Activated CD4-positive, alpha-beta T cell treated with anti-CD3 and anti-CD28 coated beads, Interleukin-2, amount 50 U/mL, for 16 hours (primary cell): ENCODE measurements around the gene SFPQ.
"Not testable (repeated sequence)": the region's sequence is repeated elsewhere in the genome, so short reads cannot be mapped to it uniquely, and the experiment has no call there.

ENCODE experiments used
- DNase-seq: peaks from one replicate; pipeline ENCODE4 v3.0.0-alpha.2; 2020

Gene SFPQ

DNA sequence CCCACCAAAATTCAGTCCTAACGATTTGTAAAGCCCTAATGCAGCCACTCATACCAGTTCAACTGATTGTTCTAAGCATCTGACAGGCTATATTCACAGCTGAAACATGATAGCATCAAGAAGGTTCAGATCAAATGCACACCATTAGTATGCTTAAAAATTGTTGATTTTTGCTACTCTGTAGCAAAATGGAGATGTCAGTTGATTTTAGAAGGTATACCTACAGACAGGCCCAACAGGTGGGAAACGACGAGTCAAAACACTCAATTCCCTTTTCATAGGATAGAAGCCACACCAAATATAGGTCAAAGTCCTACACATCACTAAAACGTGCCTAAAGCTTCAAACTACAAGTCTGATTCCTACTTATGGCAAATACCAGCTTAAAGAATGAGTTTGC, 6.7 kb downstream of the SFPQ start:
- DNase-seq, result no peak

DNA sequence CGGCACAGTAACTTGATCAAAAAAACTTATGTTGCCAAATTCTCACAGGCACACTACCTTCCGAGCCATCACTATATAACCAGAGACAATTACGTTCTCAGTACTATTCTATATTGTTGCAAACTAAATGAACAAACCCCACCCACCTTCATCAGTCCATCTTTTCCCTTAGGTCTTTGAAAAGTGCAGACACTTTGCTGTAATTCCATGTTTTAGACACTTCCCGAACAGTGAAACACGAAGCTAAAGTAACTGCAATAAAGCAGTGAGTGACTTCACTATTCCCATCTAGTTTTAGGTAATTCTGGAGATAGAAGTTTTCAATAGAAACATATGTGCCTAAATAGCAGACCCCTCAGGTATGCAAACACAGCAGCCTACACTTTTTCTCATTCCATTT, 7.7 kb downstream of the SFPQ start:
- no peak for DNase-seq

DNA sequence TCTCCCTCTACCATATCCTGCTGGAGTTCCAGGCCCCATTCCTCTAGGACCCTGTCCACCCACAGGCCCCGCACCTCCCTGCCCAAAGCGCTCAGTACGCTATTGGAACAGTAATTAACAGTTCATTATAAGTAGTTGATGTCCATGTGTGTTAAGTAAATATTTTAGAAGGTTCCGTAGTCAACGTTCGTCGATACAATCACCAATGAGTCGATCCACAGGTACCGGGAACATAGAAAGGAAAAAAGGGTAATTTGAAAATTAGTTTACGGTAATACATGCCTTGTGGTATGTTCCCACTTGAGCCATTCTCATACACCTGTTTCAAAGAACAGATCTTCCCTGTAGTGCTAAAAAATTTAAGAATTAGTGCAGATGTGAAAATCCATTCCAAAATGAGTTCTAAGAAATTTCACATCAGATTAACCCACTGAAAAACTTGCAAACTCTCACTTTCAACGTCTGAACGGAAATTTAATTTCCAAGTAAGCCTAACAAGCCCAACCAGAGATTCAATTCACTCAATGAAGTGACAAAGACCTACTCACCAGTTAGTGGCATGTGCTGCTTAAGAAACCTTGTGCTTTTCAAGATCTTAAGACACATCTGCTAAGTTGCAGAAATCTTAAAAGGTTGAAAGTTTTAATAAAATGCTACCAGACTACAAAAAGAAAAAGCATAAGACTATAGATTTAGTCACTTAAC, 8.3 kb downstream of the SFPQ start:
- no peak for DNase-seq

DNA sequence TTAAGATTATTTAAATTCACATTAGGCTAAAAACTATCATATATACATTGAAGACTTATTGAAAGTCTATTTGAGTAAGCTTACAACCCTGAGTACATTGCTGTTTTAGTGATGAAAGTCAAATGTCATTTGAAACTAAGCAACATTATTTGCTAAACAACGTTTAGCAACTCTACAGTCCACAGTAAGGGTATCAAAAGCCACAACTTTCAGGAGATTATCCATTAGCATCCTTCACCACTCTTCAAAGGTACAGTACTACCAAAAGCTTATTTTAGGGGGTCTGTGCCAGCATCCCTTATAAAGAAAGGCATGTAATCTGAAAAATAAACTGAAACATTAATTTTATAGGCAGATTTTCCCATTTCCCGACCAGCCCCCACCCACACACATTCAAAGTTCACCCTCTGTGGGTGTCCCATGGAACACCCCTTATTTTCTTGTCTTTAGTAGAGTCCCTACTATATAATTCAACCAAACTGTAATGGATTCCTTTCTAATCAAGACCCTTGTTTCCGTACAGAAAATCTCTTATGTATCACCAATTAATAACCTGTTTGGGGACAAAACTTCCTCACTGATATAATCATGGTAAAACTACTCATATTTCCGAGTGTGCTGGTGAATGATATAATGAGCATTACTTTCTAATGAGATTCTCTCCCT, 11.0 kb downstream of the SFPQ start:
- DNase-seq, result no peak

DNA sequence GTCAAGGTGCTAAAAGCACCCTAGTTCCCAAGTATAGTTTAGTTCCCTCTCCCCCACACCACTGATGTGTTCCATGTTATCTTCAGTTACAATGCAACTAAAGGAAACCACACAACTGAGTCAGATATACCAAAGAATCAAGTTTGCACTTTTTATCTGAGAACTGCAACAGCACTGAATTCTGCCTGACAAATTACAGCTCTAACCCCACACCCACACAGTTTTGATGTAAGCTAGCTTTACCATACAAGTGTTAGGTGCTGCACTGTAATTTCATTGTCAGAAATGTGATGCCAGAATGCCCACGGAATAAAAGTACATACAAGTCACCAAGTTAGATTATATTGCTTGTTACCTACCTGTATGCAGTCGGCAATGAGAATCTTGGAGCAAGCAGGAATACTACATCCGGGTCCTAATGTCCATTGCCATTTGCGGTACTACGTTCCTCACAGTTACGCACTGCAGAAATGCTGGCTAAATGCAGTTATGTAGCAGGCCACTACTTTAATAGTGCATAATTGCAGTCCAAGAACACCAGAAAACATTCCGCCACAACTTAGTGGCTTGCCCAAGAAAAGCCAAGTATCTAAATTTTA, 12.1 kb downstream of the SFPQ start:
- DNase-seq, result no peak

DNA sequence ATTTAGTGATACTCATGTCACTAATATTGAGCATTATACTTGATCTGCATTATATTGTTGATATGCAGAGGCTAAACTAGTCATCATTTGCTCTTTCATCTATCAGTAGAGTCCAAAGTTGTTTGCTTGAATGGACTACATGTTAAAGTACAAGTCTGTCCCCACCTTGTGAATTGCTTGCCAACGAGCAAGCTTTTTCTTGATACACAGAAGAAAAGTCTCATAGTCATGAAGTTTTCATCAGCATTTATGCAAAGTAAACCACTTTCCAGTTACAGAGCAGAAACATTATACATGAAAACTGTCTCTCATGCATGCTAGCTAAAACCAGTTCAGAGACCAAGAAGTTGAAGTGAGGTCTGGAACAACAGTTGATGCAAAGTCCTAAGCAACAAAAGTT, 13.0 kb downstream of the SFPQ start:
- DNase-seq, result no peak

DNA sequence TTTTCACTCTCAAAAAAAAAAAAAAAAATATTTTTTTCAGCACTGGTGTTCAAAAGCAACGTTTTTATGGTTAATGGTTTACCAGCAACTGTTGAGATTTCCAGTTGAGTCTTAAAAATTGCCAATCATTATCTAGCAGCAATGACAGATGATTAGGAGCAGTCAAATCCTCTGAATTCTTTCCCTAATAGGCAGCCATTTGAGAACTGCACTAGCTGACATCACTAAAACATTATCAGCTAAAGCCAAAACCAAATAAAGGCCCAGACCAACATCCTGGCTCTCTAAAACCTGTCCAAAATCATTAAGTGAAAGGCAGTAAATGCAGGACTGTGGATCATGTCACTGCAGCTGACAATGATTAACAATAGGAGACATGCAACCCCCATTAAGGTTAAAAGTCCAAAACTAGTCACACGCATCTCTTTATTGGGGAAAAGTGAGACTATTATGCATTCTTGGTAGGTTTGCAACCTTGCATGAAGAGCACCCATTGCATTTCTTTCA, 14.0 kb downstream of the SFPQ start:
- no peak for DNase-seq

DNA sequence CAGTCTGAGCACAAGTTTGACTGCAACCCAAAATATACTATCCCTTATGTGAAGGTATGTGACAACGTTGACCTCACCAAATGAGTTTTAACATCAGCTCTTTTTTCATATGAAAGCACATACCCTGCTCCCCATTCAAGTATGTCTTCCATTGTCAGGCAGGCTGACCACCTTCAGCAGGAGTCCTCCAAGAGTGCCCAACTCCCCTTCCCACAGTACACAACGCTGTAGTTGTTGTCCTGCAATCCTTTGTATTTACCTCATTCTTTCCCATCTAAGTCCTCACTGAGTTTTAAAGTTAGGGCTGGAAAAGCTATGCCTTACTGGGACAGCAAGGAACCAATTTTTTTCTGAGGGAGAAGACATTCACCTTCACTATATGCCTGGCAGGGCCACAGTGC, 14.7 kb downstream of the SFPQ start:
- no peak for DNase-seq

DNA sequence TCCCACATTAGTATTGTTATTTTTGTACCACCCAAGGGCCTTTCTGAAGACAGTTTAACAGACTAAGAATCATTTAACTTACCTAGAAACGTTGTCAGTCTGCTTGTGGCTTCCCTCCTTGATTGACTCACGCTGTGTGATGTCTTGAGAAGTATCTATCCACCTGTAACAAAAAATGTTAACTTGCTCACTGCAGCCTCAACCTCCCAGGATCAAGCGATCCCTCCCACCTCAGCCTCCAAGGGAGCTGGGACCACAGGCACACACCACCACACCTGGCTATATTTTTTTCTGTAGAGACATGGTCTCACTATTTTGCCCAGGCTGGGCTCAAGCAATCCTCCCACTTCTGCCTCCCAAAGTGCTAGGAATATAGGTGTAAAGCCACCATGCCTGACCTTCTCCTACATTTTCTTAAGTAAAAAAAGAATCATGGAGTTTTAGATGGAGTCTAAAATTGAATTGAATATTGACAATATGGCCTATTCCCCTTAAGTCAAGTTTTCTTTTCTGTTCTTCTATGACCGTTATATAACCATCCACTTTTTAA, 15.6 kb downstream of the SFPQ start:
- DNase-seq, result no peak

DNA sequence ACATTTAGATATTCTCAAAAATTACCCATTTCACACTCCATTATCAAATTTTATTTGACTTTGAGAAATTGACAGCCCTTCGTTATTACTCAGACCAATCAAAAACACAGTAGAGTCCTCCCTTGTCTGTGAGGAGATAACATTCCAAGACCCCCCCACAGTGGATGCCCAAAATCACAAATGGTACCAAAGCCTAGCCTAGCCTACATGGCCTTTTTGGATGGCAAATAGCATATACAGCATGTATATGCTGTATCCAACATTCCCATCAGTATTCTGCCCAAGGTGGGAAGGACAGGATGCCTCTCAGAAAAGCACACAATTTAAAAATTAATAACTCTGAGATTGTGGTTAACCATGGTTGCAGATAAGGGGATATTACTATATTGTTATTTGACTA, 17.3 kb downstream of the SFPQ start:
- no peak for DNase-seq

DNA sequence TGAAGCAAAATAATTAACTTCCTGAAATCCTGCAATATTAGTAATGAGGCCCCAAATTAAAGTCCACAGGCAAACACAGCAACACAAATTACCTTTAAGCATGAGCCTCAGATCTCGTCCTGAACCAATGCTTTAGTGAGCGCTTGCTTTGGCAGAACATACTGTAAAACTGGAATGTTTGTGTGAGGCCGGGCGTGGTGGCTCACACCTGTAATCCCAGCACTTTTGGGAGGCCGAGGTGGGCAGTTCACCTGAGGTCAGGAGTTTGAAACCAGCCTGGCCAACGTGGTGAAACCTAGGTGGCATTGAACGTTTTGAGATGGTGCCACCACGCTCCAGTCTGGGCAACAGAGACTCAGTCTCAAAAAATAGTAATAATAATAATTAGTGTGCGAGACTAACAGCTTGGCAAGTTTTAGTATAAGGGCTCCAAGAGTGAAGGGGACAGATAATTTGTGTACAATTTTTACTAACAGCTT, 17.8 kb downstream of the SFPQ start:
- no peak for DNase-seq

DNA sequence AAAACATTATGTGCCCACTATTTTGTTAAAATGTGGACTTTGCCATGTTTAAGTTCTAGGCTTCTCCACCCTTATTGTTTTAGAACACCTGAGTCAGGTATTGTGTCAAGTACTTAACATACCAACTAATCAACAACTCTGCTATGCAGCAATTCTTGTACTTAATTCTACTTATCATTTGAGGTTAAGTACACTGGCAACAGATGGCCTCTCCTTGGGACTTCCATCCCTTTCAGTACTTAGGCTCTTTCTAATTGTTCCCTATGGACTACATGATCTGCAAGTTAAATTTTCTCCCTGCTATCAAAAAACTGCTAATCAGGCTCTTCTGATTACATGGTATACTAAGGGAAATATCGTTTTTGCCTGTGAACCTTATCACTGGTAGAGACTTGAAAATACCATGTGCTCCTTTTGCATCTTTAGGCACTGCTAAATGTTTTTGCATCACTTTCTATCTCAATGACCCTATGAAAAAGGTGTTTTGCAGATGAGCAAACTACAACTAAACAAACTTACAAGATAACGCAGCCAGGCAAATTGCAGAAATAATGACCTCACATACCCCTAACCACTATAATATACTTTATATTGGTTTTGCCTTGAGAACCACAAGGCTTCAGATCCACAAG, 18.9 kb downstream of the SFPQ start:
- DNase-seq, result no peak

DNA sequence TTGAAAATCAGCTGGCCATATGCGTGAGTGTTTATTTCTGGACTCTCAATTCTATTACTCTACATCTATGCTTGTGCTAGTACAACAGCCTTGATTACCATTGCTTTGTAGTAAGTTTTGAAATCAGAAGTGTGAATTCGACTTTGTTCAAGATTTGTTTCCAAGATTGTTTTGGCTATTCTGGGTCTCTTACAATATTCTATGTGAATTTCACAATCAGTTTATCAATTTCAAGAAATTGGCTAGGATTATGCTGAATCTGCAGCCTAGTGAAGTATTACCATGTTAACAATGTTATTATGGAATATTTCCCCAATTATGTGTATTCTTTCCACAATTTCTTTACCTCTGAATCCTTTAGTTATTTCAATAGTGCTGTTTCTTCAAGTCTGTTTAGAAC, 19.5 kb downstream of the SFPQ start:
- DNase-seq, result no peak

DNA sequence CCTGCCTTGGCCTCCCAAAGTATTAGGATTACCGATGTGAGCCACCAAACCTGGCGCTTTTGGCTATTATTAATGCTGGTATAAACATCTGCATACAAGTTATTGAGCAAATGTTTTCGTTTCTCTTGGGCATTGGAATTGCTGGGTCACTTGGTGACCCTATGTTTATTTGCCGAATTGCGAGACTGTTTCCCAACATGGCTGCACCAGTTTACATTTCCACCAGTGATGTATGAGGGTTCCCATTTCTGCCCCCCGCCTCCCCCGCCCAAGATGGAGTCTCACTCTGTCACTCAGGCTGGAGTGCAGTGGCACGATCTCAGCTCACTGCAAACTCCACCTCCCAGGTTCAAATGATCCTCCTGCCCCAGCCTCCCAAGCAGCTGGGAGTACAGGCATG, 20.9 kb downstream of the SFPQ start:
- DNase-seq, result no peak

DNA sequence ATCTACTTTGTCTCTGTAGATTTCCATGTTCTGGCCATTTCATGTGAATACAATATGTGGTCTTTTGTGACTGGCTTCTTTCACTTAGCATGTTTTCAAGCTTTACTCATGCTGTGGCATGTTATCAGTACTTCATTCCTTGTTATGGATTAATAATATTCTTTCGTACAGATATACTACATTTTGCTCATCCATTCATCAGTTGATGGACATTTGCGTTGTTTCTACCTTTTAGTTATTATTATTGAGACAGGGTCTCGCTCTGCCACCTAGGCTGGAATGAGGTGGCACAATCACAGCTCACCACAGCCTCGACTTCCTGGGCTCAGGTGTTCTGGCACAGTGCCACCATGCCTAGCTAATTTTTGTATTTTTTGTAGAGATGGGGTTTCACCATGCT, 21.4 kb downstream of the SFPQ start:
- DNase-seq, result no peak

DNA sequence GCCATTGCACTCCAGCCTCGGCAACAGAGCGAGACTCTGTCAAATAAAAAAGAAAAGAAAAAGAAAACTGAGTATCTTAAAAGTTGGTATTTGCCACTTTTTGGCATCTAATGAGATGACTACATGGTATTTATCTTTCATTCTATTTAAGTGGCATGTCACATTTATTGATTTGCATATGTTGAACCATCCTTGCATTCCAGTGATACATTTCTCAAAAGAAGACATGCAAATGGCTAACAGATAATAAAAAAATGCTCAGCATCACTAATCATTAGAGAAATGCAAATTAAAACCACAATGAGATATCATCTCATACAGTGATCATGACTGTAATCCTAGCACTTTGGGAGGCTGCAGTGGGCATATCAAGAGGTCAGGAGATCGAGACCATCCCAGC, 28.1 kb downstream of the SFPQ start:
- DNase-seq, result no peak

DNA sequence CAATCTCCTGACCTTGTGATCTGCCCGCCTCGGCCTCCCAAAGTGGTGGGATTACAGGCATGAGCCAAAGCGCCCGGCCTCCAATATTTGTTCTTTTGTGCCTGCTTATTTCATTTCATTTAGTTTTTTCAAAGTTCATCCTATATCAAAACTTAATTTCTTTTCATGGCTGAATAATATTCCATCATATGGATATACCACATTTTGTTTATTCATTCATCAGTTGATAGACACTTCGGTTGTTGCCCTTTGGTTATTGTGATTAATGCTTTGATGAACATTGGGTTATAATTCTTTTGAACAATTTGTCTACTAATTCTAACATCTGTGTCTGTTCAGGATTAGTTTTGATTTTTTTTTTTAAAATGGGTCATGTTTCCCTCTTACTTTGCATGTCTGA, 41.7 kb downstream of the SFPQ start:
- no peak for DNase-seq

DNA sequence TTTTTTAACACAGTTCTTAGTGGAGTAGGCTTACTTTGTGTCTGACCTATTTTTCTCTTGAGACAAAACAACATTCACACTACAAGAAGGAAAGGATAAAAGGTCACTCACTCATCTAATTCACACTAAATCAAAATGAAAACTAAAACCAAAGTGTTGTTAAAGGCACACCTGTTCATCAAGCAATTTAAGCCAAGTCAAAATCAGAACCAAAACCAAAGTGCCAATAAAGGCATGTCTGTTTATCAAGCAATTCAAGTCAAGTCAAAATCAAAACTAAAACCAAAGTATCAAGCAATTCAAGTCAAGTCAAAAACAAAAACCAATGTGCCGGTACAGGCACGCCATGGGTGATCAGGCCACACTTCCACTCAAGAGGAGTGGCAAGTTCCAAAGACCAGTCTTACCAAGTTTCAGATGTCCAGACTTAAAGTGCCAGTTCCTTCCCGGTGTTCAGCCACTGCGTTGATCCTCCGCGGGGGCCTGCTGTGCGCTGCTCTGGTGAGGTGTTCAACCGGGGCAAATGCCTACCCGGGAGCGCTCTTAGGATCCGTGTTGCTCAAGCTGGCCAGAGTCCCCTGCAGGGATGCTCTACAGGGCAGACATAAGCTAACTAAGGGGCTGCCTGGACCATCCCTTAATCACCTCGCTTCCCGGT, 46.9 kb downstream of the SFPQ start:
- peak; percentile 23 for DNase-seq

DNA sequence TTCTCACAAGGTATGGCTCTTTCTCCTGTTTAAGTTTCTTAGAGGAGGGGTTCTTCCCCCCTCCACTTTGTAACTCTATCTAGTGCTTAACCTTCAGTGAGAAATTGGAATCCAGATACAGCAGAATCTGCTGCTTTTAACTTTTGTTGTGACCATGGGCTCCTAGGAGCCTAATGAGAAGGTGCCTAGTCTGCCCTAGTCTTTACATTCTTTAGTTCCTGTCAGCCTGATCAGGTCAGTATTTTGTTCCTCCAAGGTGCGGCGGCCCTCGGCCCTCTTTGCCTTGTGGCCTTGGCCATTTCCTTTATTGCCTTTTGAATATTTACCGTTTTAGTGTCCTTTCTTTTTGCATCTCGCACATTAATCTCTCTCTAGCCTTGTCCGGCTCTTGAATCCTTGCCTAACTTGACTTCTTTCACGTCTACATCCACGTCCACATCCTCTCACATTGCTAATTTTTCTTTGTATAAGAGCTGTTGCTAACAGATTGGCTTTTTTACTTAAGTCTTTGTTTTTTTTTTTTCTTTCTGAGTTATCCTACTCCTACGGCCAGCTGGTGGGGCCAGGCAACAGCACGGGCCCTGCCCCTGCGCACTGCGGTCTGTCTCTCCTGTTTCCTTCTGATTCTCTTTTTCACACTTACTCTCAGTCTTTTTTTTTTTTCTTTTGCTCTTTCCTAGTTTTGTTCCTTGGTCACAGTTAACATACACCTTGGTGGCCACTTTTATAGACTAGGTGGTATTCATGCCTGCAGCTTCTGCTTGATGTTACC, 49.0 kb downstream of the SFPQ start:
- no peak for DNase-seq

DNA sequence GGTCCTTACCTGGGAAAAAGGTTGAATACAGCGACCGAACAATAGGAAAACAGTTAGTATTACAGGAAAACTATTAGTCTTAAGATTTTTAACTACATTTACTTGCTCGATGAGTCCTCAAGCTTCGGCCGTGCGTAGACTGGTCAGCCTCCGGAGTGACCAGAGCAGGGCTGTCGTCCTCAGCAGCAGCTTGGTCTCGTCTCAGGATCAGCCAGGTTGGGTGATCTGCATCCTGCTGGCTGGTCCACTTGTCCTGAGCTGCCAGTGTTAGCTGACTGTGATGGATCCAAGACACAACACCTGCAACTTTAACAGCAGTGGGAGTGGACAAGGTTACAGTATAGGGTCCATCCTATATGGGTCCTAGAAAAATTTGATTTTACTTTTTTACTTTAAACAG, 50.2 kb downstream of the SFPQ start:
- not testable (repeated sequence) for DNase-seq

DNA sequence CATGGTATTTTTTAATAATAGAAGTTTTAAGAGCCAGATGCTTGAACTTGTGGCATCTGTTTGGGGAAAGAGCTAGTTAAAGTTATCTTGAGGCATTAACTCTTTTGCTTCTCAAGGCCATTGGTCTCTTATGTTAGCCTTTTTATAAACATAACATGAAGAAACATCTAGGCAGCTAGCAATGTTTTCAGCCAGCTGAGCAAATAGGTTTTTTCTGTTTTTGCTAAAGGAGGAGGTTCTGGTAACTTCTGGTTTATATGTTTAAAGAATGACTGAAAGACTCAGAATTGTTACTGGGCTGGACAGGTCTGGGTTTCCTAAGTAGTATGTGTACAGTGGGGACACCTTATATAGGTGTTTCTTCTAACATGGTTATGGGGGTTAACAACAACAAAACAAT, 50.7 kb downstream of the SFPQ start:
- DNase-seq, result not testable (repeated sequence)

DNA sequence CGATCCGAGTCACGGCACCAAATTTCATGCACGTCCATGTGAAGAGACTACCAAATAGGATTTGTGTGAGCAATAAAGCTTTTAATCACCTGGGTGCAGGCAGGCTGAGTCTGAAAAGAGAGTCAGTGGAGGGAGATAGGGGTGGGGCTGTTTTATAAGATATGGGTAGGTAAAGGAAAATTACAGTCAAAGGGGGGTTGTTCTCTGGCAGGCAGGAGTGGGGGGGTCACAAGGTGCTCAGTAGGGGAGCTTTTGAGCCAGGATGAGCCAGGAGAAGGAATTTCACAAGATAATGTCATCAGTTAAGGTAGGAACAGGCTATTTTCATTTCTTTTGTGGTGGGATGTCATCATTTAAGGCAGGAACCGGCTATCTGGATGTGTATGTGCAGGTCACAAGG, 55.4 kb downstream of the SFPQ start:
- not testable (repeated sequence) for DNase-seq
